Liver (tissue), 3 donors: Measurements from ENCODE around the gene SPSB1.

ENCODE experiments used
- ATF3 ChIP-seq: IDR thresholded peaks from 2 replicates; pipeline ENCODE4 v1.6.1; 2016; ENCODE audit warnings: antibody characterized with exemption
- EGR1 ChIP-seq, 2 donors: IDR thresholded peaks; 2 replicates each; pipeline ENCODE4 v1.6.1; 2016 to 2018; ENCODE audit warnings: antibody characterized with exemption in 2 of 2, low read depth in 2 of 2
- FOXA1 ChIP-seq: IDR thresholded peaks from 2 replicates; pipeline ENCODE4 v1.6.1; 2016; ENCODE audit warnings: antibody characterized with exemption
- GABPA ChIP-seq, 2 donors: IDR thresholded peaks in 1 of 2; conservative IDR thresholded peaks in 1 of 2; 2 replicates each; pipeline ENCODE4 v1.6.1; 2016; ENCODE audit warnings: antibody characterized with exemption in 2 of 2, mild to moderate bottlenecking in 1 of 2, moderate library complexity in 1 of 2
- HNF4A ChIP-seq, 2 donors: conservative IDR thresholded peaks; 2 replicates each; pipeline ENCODE4 v1.6.1; 2016; ENCODE audit warnings: antibody characterized with exemption in 2 of 2, mild to moderate bottlenecking in 2 of 2
- JUND ChIP-seq, 2 donors: IDR thresholded peaks; 2 replicates each; pipeline ENCODE4 v1.6.1; 2016; ENCODE audit warnings: antibody characterized with exemption in 2 of 2
- RAD21 ChIP-seq, 2 donors: IDR thresholded peaks; 2 replicates each; pipeline ENCODE4 v1.6.1; 2016; ENCODE audit warnings: antibody characterized with exemption in 2 of 2, mild to moderate bottlenecking in 2 of 2
- TAF1 ChIP-seq: conservative IDR thresholded peaks from 2 replicates; pipeline ENCODE4 v1.6.1; 2016; ENCODE audit warnings: antibody characterized with exemption, mild to moderate bottlenecking
- YY1 ChIP-seq: IDR thresholded peaks from 2 replicates; pipeline ENCODE4 v1.6.1; 2016; ENCODE audit warnings: antibody characterized with exemption, mild to moderate bottlenecking
- TF ChIP-seq, protein P1 (sequence below): fragments of 150-350 bp; IDR thresholded peaks from 2 replicates; pipeline ENCODE4 v1.5.1; 2017; ENCODE audit warnings: improper control_type of control experiment, low read depth, low read length; ENCODE audit not compliant: missing input control
- TF ChIP-seq, protein P2 (sequence below): IDR thresholded peaks from 2 replicates; pipeline ENCODE4 v1.6.1; 2016; ENCODE audit warnings: antibody characterized with exemption
- TF ChIP-seq, protein P3 (sequence below): IDR thresholded peaks from 2 replicates; pipeline ENCODE4 v1.6.1; 2016; ENCODE audit warnings: antibody characterized with exemption, mild to moderate bottlenecking
- TF ChIP-seq, protein P4 (sequence below): IDR thresholded peaks from 2 replicates; pipeline ENCODE4 v1.6.1; 2016; ENCODE audit warnings: antibody characterized with exemption
- donor health status: healthy.
- donor health status: healthy.

- TF ChIP-seq, protein P1, sequence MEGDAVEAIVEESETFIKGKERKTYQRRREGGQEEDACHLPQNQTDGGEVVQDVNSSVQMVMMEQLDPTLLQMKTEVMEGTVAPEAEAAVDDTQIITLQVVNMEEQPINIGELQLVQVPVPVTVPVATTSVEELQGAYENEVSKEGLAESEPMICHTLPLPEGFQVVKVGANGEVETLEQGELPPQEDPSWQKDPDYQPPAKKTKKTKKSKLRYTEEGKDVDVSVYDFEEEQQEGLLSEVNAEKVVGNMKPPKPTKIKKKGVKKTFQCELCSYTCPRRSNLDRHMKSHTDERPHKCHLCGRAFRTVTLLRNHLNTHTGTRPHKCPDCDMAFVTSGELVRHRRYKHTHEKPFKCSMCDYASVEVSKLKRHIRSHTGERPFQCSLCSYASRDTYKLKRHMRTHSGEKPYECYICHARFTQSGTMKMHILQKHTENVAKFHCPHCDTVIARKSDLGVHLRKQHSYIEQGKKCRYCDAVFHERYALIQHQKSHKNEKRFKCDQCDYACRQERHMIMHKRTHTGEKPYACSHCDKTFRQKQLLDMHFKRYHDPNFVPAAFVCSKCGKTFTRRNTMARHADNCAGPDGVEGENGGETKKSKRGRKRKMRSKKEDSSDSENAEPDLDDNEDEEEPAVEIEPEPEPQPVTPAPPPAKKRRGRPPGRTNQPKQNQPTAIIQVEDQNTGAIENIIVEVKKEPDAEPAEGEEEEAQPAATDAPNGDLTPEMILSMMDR: no peak
- no peak for TF ChIP-seq HNF4A (conservative IDR thresholded peaks at IDR 0.05)
- TF ChIP-seq, protein P2, sequence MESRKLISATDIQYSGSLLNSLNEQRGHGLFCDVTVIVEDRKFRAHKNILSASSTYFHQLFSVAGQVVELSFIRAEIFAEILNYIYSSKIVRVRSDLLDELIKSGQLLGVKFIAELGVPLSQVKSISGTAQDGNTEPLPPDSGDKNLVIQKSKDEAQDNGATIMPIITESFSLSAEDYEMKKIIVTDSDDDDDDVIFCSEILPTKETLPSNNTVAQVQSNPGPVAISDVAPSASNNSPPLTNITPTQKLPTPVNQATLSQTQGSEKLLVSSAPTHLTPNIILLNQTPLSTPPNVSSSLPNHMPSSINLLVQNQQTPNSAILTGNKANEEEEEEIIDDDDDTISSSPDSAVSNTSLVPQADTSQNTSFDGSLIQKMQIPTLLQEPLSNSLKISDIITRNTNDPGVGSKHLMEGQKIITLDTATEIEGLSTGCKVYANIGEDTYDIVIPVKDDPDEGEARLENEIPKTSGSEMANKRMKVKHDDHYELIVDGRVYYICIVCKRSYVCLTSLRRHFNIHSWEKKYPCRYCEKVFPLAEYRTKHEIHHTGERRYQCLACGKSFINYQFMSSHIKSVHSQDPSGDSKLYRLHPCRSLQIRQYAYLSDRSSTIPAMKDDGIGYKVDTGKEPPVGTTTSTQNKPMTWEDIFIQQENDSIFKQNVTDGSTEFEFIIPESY: no peak
- no peak for TF ChIP-seq ATF3
- TF ChIP-seq GABPA (IDR thresholded peaks at IDR 0.05 in 1 of 2, conservative IDR thresholded peaks at IDR 0.05 in 1 of 2): no peak
- TF ChIP-seq, protein P3, sequence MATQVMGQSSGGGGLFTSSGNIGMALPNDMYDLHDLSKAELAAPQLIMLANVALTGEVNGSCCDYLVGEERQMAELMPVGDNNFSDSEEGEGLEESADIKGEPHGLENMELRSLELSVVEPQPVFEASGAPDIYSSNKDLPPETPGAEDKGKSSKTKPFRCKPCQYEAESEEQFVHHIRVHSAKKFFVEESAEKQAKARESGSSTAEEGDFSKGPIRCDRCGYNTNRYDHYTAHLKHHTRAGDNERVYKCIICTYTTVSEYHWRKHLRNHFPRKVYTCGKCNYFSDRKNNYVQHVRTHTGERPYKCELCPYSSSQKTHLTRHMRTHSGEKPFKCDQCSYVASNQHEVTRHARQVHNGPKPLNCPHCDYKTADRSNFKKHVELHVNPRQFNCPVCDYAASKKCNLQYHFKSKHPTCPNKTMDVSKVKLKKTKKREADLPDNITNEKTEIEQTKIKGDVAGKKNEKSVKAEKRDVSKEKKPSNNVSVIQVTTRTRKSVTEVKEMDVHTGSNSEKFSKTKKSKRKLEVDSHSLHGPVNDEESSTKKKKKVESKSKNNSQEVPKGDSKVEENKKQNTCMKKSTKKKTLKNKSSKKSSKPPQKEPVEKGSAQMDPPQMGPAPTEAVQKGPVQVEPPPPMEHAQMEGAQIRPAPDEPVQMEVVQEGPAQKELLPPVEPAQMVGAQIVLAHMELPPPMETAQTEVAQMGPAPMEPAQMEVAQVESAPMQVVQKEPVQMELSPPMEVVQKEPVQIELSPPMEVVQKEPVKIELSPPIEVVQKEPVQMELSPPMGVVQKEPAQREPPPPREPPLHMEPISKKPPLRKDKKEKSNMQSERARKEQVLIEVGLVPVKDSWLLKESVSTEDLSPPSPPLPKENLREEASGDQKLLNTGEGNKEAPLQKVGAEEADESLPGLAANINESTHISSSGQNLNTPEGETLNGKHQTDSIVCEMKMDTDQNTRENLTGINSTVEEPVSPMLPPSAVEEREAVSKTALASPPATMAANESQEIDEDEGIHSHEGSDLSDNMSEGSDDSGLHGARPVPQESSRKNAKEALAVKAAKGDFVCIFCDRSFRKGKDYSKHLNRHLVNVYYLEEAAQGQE: no peak
- no peak for TF ChIP-seq YY1
- TF ChIP-seq, protein P4, sequence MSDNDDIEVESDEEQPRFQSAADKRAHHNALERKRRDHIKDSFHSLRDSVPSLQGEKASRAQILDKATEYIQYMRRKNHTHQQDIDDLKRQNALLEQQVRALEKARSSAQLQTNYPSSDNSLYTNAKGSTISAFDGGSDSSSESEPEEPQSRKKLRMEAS: no peak
- no peak for TF ChIP-seq TAF1
- TF ChIP-seq FOXA1: no peak
- no peak for TF ChIP-seq JUND (IDR thresholded peaks at IDR 0.05)
- TF ChIP-seq RAD21 (IDR thresholded peaks at IDR 0.05): no peak
- no peak for TF ChIP-seq EGR1 (IDR thresholded peaks at IDR 0.05; ENCODE audit: low read depth in 2 of 2)
Observed at GRCh38 chr1:9352377-9353134, 59.9 kb downstream of the SPSB1 start.
